HG03469 (cell line): Measurements from ENCODE around the gene HLA-DPB1.
A peak's percentile ranks its signal among the peaks of the same experiment; 100 is the strongest.
"Not testable (repeated sequence)": the region's sequence is repeated elsewhere in the genome, so short reads cannot be mapped to it uniquely, and the experiment has no call there.

Experiments
- ATAC-seq: cut with Tn5 transposase; IDR thresholded peaks from one replicate; pipeline ENCODE4 v1.9.1; 2021; ENCODE audit warnings: mild to moderate bottlenecking, moderate library complexity, moderate number of reproducible peaks; ENCODE audit not compliant: unreplicated experiment

HLA-DPB1 gene

GRCh38 chr6:33075568-33076405, at the start of gene HLA-DPB1:
Gene HLA-DPB1, plus strand, starts transcription at chr6:33075990. Its CDS starts 52 bp downstream, at chr6:33076042.
- ATAC-seq: peak; percentile 56

- ATAC-seq: no peak
These were observed 47.5 kb upstream of the HLA-DPB1 start for GRCh38 chr6:33028220-33028849.

GRCh38 chr6:33029328-33030184, 46.2 kb upstream of the HLA-DPB1 start:
- peak; percentile 53 for ATAC-seq

- no peak for ATAC-seq
These were observed 45.5 kb upstream of the HLA-DPB1 start for GRCh38 chr6:33030245-33030644.

GRCh38 chr6:33034554-33034953, 41.2 kb upstream of the HLA-DPB1 start:
- ATAC-seq: no peak

- no peak for ATAC-seq
These were observed 39.3 kb upstream of the HLA-DPB1 start for GRCh38 chr6:33036535-33036934.

GRCh38 chr6:33040157-33040556, 35.6 kb upstream of the HLA-DPB1 start:
- ATAC-seq: no peak

GRCh38 chr6:33049323-33050013, 26.3 kb upstream of the HLA-DPB1 start:
- no peak for ATAC-seq

GRCh38 chr6:33050014-33050810, 25.6 kb upstream of the HLA-DPB1 start:
- no peak for ATAC-seq

GRCh38 chr6:33052627-33053026, 23.2 kb upstream of the HLA-DPB1 start:
- ATAC-seq: no peak

GRCh38 chr6:33053230-33053629, 22.6 kb upstream of the HLA-DPB1 start:
- no peak for ATAC-seq

- no peak for ATAC-seq
These were observed 18.3 kb upstream of the HLA-DPB1 start for GRCh38 chr6:33057222-33058150.

GRCh38 chr6:33061987-33062386, 13.8 kb upstream of the HLA-DPB1 start:
- no peak for ATAC-seq

- not testable (repeated sequence) for ATAC-seq
These were observed 12.4 kb upstream of the HLA-DPB1 start for GRCh38 chr6:33063435-33063834.

- no peak for ATAC-seq
These were observed 11.1 kb upstream of the HLA-DPB1 start for GRCh38 chr6:33064723-33065122.

GRCh38 chr6:33065312-33065711, 10.5 kb upstream of the HLA-DPB1 start:
- ATAC-seq: no peak

- ATAC-seq: no peak
These were observed 8.8 kb upstream of the HLA-DPB1 start for GRCh38 chr6:33066917-33067521.

- ATAC-seq: no peak
These were observed 6.6 kb upstream of the HLA-DPB1 start for GRCh38 chr6:33069021-33069738.
